Stimulated activated CD4-positive, alpha-beta T cell treated with anti-CD3 and anti-CD28 coated beads, Interleukin-2, amount 100 ng/mL, for 48 hours (primary cell): ENCODE measurements around the gene AQP5.
"Not testable (repeated sequence)": the region's sequence is repeated elsewhere in the genome, so short reads cannot be mapped to it uniquely, and the experiment has no call there.

ENCODE experiments used
- DNase-seq, 2 donors: peaks; one replicate each; pipeline ENCODE4 v3.0.0-alpha.2; 2020

AQP5 gene

GRCh38 chr12:49983892-49984291, 22.2 kb downstream of the AQP5 start:
- no peak for DNase-seq

- no peak for DNase-seq
Observed at GRCh38 chr12:49984476-49985359, 23.0 kb downstream of the AQP5 start.

GRCh38 chr12:49985981-49986380, 24.3 kb downstream of the AQP5 start:
- DNase-seq, result no peak

- not testable (repeated sequence) for DNase-seq
Observed at GRCh38 chr12:49986476-49986875, 24.8 kb downstream of the AQP5 start.

- DNase-seq, result no peak
Observed at GRCh38 chr12:49987625-49988303, 26.1 kb downstream of the AQP5 start.

GRCh38 chr12:49989400-49989799, 27.7 kb downstream of the AQP5 start:
- not testable (repeated sequence) for DNase-seq

GRCh38 chr12:49990273-49990672, 28.6 kb downstream of the AQP5 start:
- no peak for DNase-seq

- no peak for DNase-seq
Observed at GRCh38 chr12:49998453-49998852, 36.8 kb downstream of the AQP5 start.

GRCh38 chr12:50003595-50003994, 41.9 kb downstream of the AQP5 start:
- no peak for DNase-seq

GRCh38 chr12:50004696-50005095, 43.0 kb downstream of the AQP5 start:
- no peak for DNase-seq

GRCh38 chr12:50005175-50005574, 43.5 kb downstream of the AQP5 start:
- DNase-seq, result no peak

GRCh38 chr12:50006280-50006679, 44.6 kb downstream of the AQP5 start:
- no peak for DNase-seq

GRCh38 chr12:50006754-50007442, 45.2 kb downstream of the AQP5 start:
- DNase-seq, result no peak

GRCh38 chr12:50013361-50014147, 51.9 kb downstream of the AQP5 start:
- DNase-seq, result no peak

- DNase-seq, result no peak
Observed at GRCh38 chr12:50014342-50014741, 52.7 kb downstream of the AQP5 start.
